CD4-positive, alpha-beta T cell treated with Interleukin-21 for 1 hour (primary cell): Measurements from ENCODE around the gene NUDT8.
"Not testable (repeated sequence)": the region's sequence is repeated elsewhere in the genome, so short reads cannot be mapped to it uniquely, and the experiment has no call there.

Experiments
- DNase-seq: peaks from one replicate; pipeline ENCODE4 v3.0.0-alpha.2; 2020

The NUDT8 gene

GRCh38 chr11:67610302-67610868, 19.4 kb downstream of the NUDT8 start:
- no peak for DNase-seq

- no peak for DNase-seq
Measured at GRCh38 chr11:67609316-67609715, 20.4 kb downstream of the NUDT8 start.

GRCh38 chr11:67608486-67608885, 21.3 kb downstream of the NUDT8 start:
- no peak for DNase-seq

- DNase-seq: no peak
Measured at GRCh38 chr11:67607507-67607906, 22.2 kb downstream of the NUDT8 start.

GRCh38 chr11:67606492-67607295, 23.0 kb downstream of the NUDT8 start, which contains the start of gene NDUFV1:
Gene NDUFV1, plus strand, starts transcription at chr11:67606936. Its CDS starts 69 bp downstream, at chr11:67607005.
- DNase-seq: peak; percentile 96

- DNase-seq: no peak
Measured at GRCh38 chr11:67606093-67606491, 23.6 kb downstream of the NUDT8 start.

GRCh38 chr11:67605231-67606011, 24.3 kb downstream of the NUDT8 start:
- DNase-seq: no peak

GRCh38 chr11:67604815-67605214, 24.9 kb downstream of the NUDT8 start:
- DNase-seq: no peak

GRCh38 chr11:67604119-67604518, 25.6 kb downstream of the NUDT8 start:
- not testable (repeated sequence) for DNase-seq

- no peak for DNase-seq
Measured at GRCh38 chr11:67601098-67601497, 28.6 kb downstream of the NUDT8 start.

GRCh38 chr11:67600324-67601029, 29.3 kb downstream of the NUDT8 start:
- DNase-seq: no peak

GRCh38 chr11:67599149-67599548, 30.6 kb downstream of the NUDT8 start:
- DNase-seq: no peak

- DNase-seq: not testable (repeated sequence)
Measured at GRCh38 chr11:67597963-67598362, 31.8 kb downstream of the NUDT8 start.

- DNase-seq: not testable (repeated sequence)
Measured at GRCh38 chr11:67597458-67597857, 32.3 kb downstream of the NUDT8 start.

GRCh38 chr11:67596753-67597300, 32.9 kb downstream of the NUDT8 start:
- no peak for DNase-seq

- no peak for DNase-seq
Measured at GRCh38 chr11:67594480-67594879, 35.3 kb downstream of the NUDT8 start.

GRCh38 chr11:67593565-67593905, 36.2 kb downstream of the NUDT8 start:
- DNase-seq: no peak

- no peak for DNase-seq
Measured at GRCh38 chr11:67592880-67593564, 36.7 kb downstream of the NUDT8 start.

GRCh38 chr11:67588899-67589415, 40.8 kb downstream of the NUDT8 start:
- DNase-seq: not testable (repeated sequence)

GRCh38 chr11:67588136-67588503, 41.6 kb downstream of the NUDT8 start:
- no peak for DNase-seq

- DNase-seq: no peak
Measured at GRCh38 chr11:67586568-67587250, 43.0 kb downstream of the NUDT8 start.
